Calu3 (cell line): ENCODE data around the gene TMPRSS11D. TPM values are rescaled to one million over a fixed set of nuclear protein-coding genes. Genes with fewer than 3 reads are reported as not detected.

Source experiments
- BruUV-seq: library from RNA; stranded (reverse); fragments of 400-500 nt; replicated peaks from 2 replicates; lab custom pipeline; 2021; lab: Mats Ljungman, UMichigan
- CTCF ChIA-PET: fragments of 300-600 bp; sonication (Branson Sonifier 250); formaldehyde crosslinking; loops from one replicate; lab custom pipeline; 2022; ENCODE audit warnings: antibody characterized with exemption; lab: Charles Lee
- DNase-seq: peaks from one replicate; pipeline ENCODE4 v3.0.0; 2022
- H3K27ac Mint-ChIP-seq: one replicate; pipeline ENCODE4 v1.8.0; 2022; ENCODE audit warnings: mixed read lengths; ENCODE audit not compliant: unreplicated experiment
- H3K27me3 Mint-ChIP-seq: one replicate; pipeline ENCODE4 v1.8.0; 2022; ENCODE audit warnings: mixed read lengths; ENCODE audit not compliant: unreplicated experiment
- H3K36me3 Mint-ChIP-seq: one replicate; pipeline ENCODE4 v1.8.0; 2022; ENCODE audit warnings: mild to moderate bottlenecking, moderate library complexity, mixed read lengths; ENCODE audit not compliant: insufficient read depth, unreplicated experiment
- H3K4me1 Mint-ChIP-seq: one replicate; pipeline ENCODE4 v1.8.0; 2022; ENCODE audit warnings: mild to moderate bottlenecking, low read depth, mixed read lengths; ENCODE audit not compliant: unreplicated experiment
- H3K4me3 Mint-ChIP-seq: one replicate; pipeline ENCODE4 v1.8.0; 2022; ENCODE audit warnings: mild to moderate bottlenecking, low read depth, moderate library complexity, mixed read lengths; ENCODE audit not compliant: unreplicated experiment
- H3K9me3 Mint-ChIP-seq: one replicate; pipeline ENCODE4 v1.8.0; 2022; ENCODE audit warnings: low read depth, mixed read lengths; ENCODE audit not compliant: unreplicated experiment
- CTCF ChIP-seq: fragments of 200-600 bp; IDR thresholded peaks from one replicate; pipeline ENCODE4 v1.8.0; 2022; ENCODE audit warnings: antibody characterized with exemption; ENCODE audit not compliant: unreplicated experiment
- intact Hi-C: fragments of 100-400 bp; cut with micrococcal nuclease; formaldehyde crosslinking; loops from one replicate; pipeline ENCODE4 v1.10.0; 2022; ENCODE audit not compliant: unreplicated experiment
- total RNA-seq: library from RNA; stranded (reverse); gene quantifications from 2 replicates; pipeline ENCODE4 v1.2.3, GENCODE V29; 2022

TMPRSS11D gene
- total RNA-seq, 1 experiment from 2014 or later: not detected

DNA sequence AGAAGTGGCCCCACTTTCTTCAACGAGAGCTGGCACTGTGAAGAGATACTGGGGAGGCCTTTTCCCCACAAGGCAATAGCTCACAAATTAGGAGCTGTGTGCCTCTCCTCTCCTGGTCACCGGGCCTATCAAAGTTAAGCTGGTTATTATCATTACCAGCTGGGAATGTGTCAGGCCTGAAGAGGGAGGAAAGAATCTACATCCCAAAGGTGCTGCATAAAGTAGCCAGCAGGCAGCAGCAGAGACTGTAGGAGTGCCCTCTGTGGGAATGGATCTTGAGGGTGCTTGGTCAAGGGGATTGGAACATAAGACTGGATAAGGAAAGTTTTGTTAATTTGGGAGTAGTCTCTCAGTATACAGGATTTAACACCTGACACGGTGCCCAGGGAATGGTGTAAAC lies 9.1 kb upstream of the TMPRSS11D start:
- no peak overlapping the region for H3K27ac Mint-ChIP-seq
- BruUV-seq: no TSS peak

DNA sequence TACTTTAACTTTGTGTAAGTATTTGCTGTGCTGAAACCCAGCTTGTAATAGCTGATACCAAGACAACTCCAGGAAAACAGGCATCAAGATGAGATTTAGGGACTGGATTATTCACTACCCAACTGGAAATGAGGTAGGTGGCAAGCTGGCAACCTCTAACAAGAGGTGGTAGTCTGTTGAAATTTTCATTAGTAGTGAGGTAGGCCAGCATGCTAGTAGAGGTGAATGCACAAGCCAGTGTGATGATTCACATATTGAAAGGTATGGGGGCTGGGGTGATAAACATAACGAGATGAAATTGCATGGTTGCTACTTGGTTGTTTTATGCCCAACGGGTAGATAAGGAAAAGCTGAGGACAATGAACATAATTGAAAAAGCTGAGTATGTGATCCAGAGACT lies 8.5 kb upstream of the TMPRSS11D start:
- BruUV-seq: no TSS peak
- TF ChIP-seq CTCF: no peak
- Mint-ChIP-seq H3K4me3 (no peak overlapping the region), H3K27ac (no peak overlapping the region), H3K36me3 (no peaks in the 10 kb centered on the region), H3K27me3 (no peaks in the 10 kb centered on the region), H3K4me1 (no peaks in the 10 kb centered on the region), H3K9me3 (no peaks in the 10 kb centered on the region)
- CTCF ChIA-PET: no interaction called here
- DNase-seq: no peak
- intact Hi-C loops: no loop called here

More for the DNA sequence above, 9.1 kb upstream of the TMPRSS11D start:
- no peaks in the 10 kb centered on the region for H3K4me1 Mint-ChIP-seq
- DNase-seq: no peak
- no peak for TF ChIP-seq CTCF
- no peak overlapping the region for H3K4me3 Mint-ChIP-seq
- H3K36me3 Mint-ChIP-seq: no peaks in the 10 kb centered on the region
- intact Hi-C loops: no loop called here
- no peaks in the 10 kb centered on the region for H3K9me3 Mint-ChIP-seq
- CTCF ChIA-PET: no interaction called here
- H3K27me3 Mint-ChIP-seq: no peaks in the 10 kb centered on the region

- no peaks in the 10 kb centered on the region for H3K4me1 Mint-ChIP-seq
- CTCF ChIA-PET: no interaction called here
- DNase-seq: no peak
- no peak for TF ChIP-seq CTCF
- no peak overlapping the region for H3K27ac Mint-ChIP-seq
- no TSS peak for BruUV-seq
- intact Hi-C loops: no loop called here
- no peaks in the 10 kb centered on the region for H3K36me3 Mint-ChIP-seq
- H3K9me3 Mint-ChIP-seq: no peaks in the 10 kb centered on the region
- no peaks in the 10 kb centered on the region for H3K27me3 Mint-ChIP-seq
- no peak overlapping the region for H3K4me3 Mint-ChIP-seq
Observed at GRCh38 chr4:67891645-67892044, 7.8 kb upstream of the TMPRSS11D start.

- Mint-ChIP-seq H3K27ac (no peak overlapping the region), H3K27me3 (no peaks in the 10 kb centered on the region), H3K9me3 (no peaks in the 10 kb centered on the region), H3K4me3 (no peak overlapping the region), H3K4me1 (no peaks in the 10 kb centered on the region), H3K36me3 (no peaks in the 10 kb centered on the region)
- no peak for DNase-seq
- CTCF ChIA-PET: no interaction called here
- TF ChIP-seq CTCF: no peak
- intact Hi-C loops: no loop called here
- BruUV-seq: no TSS peak
Observed at GRCh38 chr4:67886281-67886680, 2.5 kb upstream of the TMPRSS11D start.
